Neural progenitor cell (in vitro differentiated cells): Measurements from ENCODE around the gene PTPN11. TPM values are rescaled to one million over a fixed set of nuclear protein-coding genes. Genes with fewer than 3 reads are reported as not detected.
"Not testable (repeated sequence)": the region's sequence is repeated elsewhere in the genome, so short reads cannot be mapped to it uniquely, and the experiment has no call there.

Experiments used
- DNase-seq: peaks from one replicate; pipeline ENCODE4 v3.0.0-alpha.2; 2016; ENCODE audit warnings: low spot score
- H2AFZ ChIP-seq: fragments of 200-600 bp; sonication (generic); replicated peaks from 2 replicates; pipeline ENCODE4 v1.6.1; 2016; ENCODE audit warnings: antibody characterized with exemption
- H3F3A ChIP-seq: fragments of 200-600 bp; sonication (generic); 2 replicates; pipeline ENCODE4 v1.6.1; 2016; ENCODE audit warnings: antibody characterized with exemption, low read depth
- H3K27ac ChIP-seq: fragments of 200-600 bp; sonication (generic); 2 replicates; pipeline ENCODE4 v1.5.1; 2016; ENCODE audit warnings: mild to moderate bottlenecking
- H3K27me3 ChIP-seq: fragments of 200-600 bp; sonication (generic); 2 replicates; pipeline ENCODE4 v1.6.1; 2016; ENCODE audit warnings: mild to moderate bottlenecking, moderate library complexity
- H3K36me3 ChIP-seq: fragments of 200-600 bp; sonication (generic); 2 replicates; pipeline ENCODE4 v1.5.1; 2016
- H3K4me1 ChIP-seq: fragments of 200-600 bp; sonication (generic); 2 replicates; pipeline ENCODE4 v1.6.1; 2016; ENCODE audit warnings: mixed run types
- H3K4me2 ChIP-seq: fragments of 200-600 bp; sonication (generic); 2 replicates; pipeline ENCODE4 v1.6.1; 2016
- H3K4me3 ChIP-seq: fragments of 200-600 bp; sonication (generic); 2 replicates; pipeline ENCODE4 v1.5.1; 2016
- H3K79me2 ChIP-seq: fragments of 200-600 bp; sonication (generic); 2 replicates; pipeline ENCODE4 v1.6.1; 2016; ENCODE audit warnings: low read depth
- H3K9ac ChIP-seq: fragments of 200-600 bp; sonication (generic); 2 replicates; pipeline ENCODE4 v1.6.1; 2016
- H3K9me3 ChIP-seq: fragments of 200-600 bp; sonication (generic); 2 replicates; pipeline ENCODE4 v1.5.1; 2016; ENCODE audit warnings: low read depth
- H4K20me1 ChIP-seq: fragments of 200-600 bp; sonication (generic); 2 replicates; pipeline ENCODE4 v1.6.1; 2016; ENCODE audit warnings: low read depth
- H3K27ac Mint-ChIP-seq: 3 replicates; pipeline ENCODE4 v1.8.0; 2021; ENCODE audit warnings: mixed read lengths
- H3K27me3 Mint-ChIP-seq: 2 replicates; pipeline ENCODE4 v1.8.0; 2022; ENCODE audit warnings: low read depth, mild to moderate bottlenecking, inconsistent platforms, moderate library complexity, mixed read lengths; ENCODE audit not compliant: insufficient read depth
- H3K36me3 Mint-ChIP-seq: 3 replicates; pipeline ENCODE4 v1.8.0; 2021; ENCODE audit warnings: mixed read lengths
- H3K4me1 Mint-ChIP-seq: 3 replicates; pipeline ENCODE4 v1.8.0; 2021; ENCODE audit warnings: mixed read lengths
- H3K4me3 Mint-ChIP-seq: 3 replicates; pipeline ENCODE4 v1.8.0; 2021; ENCODE audit warnings: mild to moderate bottlenecking, moderate library complexity, mixed read lengths
- H3K9me3 Mint-ChIP-seq: 3 replicates; pipeline ENCODE4 v1.8.0; 2020; ENCODE audit warnings: mixed read lengths
- EZH2 ChIP-seq: fragments of 200-600 bp; sonication (generic); IDR thresholded peaks from 2 replicates; pipeline ENCODE4 v1.6.1; 2017; ENCODE audit warnings: antibody characterized with exemption, mild to moderate bottlenecking, moderate library complexity
- EZH2phosphoT487 ChIP-seq: fragments of 200-600 bp; sonication (generic); IDR thresholded peaks from 2 replicates; pipeline ENCODE4 v1.6.1; 2017; ENCODE audit warnings: antibody characterized with exemption
- total RNA-seq: library from RNA; depleted of rRNA; stranded (reverse); fragments of >200 nt; gene quantifications from 2 replicates; pipeline ENCODE4 v1.2.3, GENCODE V29; 2015; ENCODE audit warnings: low replicate concordance
- TF ChIP-seq, protein P1 (sequence below): fragments of 200-600 bp; sonication (generic); IDR thresholded peaks from 2 replicates; pipeline ENCODE4 v1.5.1; 2017; ENCODE audit warnings: antibody characterized with exemption, mild to moderate bottlenecking

Gene PTPN11
- total RNA-seq, 1 donor from 2014 or later: 85.2 TPM

- H3K27ac Mint-ChIP-seq: no peak overlapping the region
- Histone ChIP-seq H2AFZ (no peak overlapping the region), H3K27me3 (no peaks in the 10 kb centered on the region), H3K36me3 (no peaks in the 10 kb centered on the region), H3K4me2 (no peak overlapping the region), H3K4me1 (peaks cover 7% of the 10 kb centered on the region), H3K9me3 (no peaks in the 10 kb centered on the region), H3K9ac (no peak overlapping the region), H3F3A (no peaks in the 10 kb centered on the region), H3K4me3 (no peak overlapping the region), H3K27ac (no peak overlapping the region), H3K79me2 (no peaks in the 10 kb centered on the region), H4K20me1 (no peaks in the 10 kb centered on the region)
- TF ChIP-seq, protein P1, sequence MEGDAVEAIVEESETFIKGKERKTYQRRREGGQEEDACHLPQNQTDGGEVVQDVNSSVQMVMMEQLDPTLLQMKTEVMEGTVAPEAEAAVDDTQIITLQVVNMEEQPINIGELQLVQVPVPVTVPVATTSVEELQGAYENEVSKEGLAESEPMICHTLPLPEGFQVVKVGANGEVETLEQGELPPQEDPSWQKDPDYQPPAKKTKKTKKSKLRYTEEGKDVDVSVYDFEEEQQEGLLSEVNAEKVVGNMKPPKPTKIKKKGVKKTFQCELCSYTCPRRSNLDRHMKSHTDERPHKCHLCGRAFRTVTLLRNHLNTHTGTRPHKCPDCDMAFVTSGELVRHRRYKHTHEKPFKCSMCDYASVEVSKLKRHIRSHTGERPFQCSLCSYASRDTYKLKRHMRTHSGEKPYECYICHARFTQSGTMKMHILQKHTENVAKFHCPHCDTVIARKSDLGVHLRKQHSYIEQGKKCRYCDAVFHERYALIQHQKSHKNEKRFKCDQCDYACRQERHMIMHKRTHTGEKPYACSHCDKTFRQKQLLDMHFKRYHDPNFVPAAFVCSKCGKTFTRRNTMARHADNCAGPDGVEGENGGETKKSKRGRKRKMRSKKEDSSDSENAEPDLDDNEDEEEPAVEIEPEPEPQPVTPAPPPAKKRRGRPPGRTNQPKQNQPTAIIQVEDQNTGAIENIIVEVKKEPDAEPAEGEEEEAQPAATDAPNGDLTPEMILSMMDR: no peak
- no peak for TF ChIP-seq EZH2
- no peak for TF ChIP-seq EZH2phosphoT487
- H3K27me3 Mint-ChIP-seq: no peaks in the 10 kb centered on the region
- H3K4me1 Mint-ChIP-seq: peaks cover 22% of the 10 kb centered on the region
- H3K4me3 Mint-ChIP-seq: no peak overlapping the region
- no peaks in the 10 kb centered on the region for H3K9me3 Mint-ChIP-seq
- no peaks in the 10 kb centered on the region for H3K36me3 Mint-ChIP-seq
- DNase-seq: no peak
These were observed 99.6 kb downstream of the PTPN11 start for GRCh38 chr12:112518365-112518735.

DNA sequence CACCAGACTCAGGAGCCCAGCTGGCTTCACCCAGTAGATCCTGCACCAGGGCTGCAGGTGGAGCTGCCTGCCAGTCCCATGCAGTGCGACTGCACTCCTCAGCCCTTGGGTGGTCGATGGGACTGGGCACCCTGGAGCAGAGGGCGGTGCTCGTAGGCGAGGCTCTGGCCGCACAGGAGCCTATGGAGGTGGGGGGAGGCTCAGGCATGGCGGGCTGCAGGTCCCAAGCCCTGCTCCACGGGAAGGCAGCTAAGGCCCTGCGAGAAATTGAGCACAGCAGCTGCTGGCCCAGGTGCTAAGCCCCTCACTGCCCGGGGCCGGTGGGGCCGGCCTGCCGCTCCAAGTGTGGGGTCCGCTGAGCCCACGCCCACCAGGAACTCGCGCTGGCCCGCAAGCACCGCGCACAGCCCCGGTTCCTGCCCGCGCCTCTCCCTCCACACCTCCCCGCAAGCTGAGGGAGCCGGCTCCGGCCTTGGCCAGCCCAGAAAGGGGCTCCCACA lies 101.1 kb downstream of the PTPN11 start:
- not testable (repeated sequence) for H2AFZ ChIP-seq, H3K4me2 ChIP-seq, DNase-seq, H3K36me3 ChIP-seq, H3K4me1 ChIP-seq, H4K20me1 ChIP-seq, H3F3A ChIP-seq, H3K27ac ChIP-seq, H3K4me3 ChIP-seq, H3K9me3 Mint-ChIP-seq, H3K9me3 ChIP-seq, H3K27me3 Mint-ChIP-seq, H3K36me3 Mint-ChIP-seq, H3K4me3 Mint-ChIP-seq, H3K79me2 ChIP-seq, H3K27me3 ChIP-seq, H3K9ac ChIP-seq, H3K27ac Mint-ChIP-seq
- peaks cover 18% of the 10 kb centered on the region for H3K4me1 Mint-ChIP-seq

DNA sequence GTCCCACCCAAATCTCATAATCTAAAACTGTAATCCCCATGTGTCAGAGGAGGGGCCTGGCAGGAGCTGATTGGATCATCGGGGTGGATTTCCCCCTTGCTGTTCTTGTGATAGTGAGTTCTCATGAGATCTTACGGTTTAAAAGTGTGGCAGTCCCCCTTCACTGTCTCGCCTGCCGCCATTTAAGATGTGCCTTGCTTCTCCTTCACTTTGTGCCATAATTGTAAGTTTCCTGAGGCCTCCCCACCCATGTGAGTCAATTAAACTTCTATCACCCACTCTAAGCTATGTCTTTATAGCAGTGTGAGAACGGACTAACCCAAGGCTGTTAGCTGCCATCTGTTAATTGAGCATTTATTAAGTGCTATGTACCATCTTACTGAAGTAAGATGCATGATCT lies 105.1 kb downstream of the PTPN11 start:
- Histone ChIP-seq H3K27me3 (no peaks in the 10 kb centered on the region), H3K27ac (no peak overlapping the region), H4K20me1 (no peaks in the 10 kb centered on the region), H3K9ac (no peak overlapping the region), H3K4me3 (no peak overlapping the region), H3F3A (no peaks in the 10 kb centered on the region), H3K36me3 (no peaks in the 10 kb centered on the region), H3K4me1 (peaks cover under 1% of the 10 kb centered on the region), H2AFZ (no peak overlapping the region), H3K4me2 (no peak overlapping the region), H3K9me3 (no peaks in the 10 kb centered on the region), H3K79me2 (no peaks in the 10 kb centered on the region)
- H3K4me1 Mint-ChIP-seq: no peaks in the 10 kb centered on the region
- no peak for DNase-seq
- peaks cover 2% of the 10 kb centered on the region for H3K27me3 Mint-ChIP-seq
- no peak overlapping the region for H3K4me3 Mint-ChIP-seq
- no peak overlapping the region for H3K27ac Mint-ChIP-seq
- no peaks in the 10 kb centered on the region for H3K9me3 Mint-ChIP-seq
- TF ChIP-seq EZH2 (no peak), EZH2phosphoT487 (no peak)
- TF ChIP-seq, protein P1: no peak
- H3K36me3 Mint-ChIP-seq: no peaks in the 10 kb centered on the region

GRCh38 chr12:112524269-112524668 lies 105.5 kb downstream of the PTPN11 start:
- no peak overlapping the region for H3K4me3 Mint-ChIP-seq
- no peak overlapping the region for H2AFZ ChIP-seq
- H3K9ac ChIP-seq: no peak overlapping the region

More at GRCh38 chr12:112524269-112524668, 105.5 kb downstream of the PTPN11 start:
- no peak overlapping the region for H3K27ac ChIP-seq
- DNase-seq: no peak
- H3K27ac Mint-ChIP-seq: no peak overlapping the region
- no peaks in the 10 kb centered on the region for H3K4me1 Mint-ChIP-seq
- no peak for TF ChIP-seq EZH2
- TF ChIP-seq, protein P1: no peak
- TF ChIP-seq EZH2phosphoT487: no peak
- no peaks in the 10 kb centered on the region for H3K36me3 ChIP-seq
- no peaks in the 10 kb centered on the region for H4K20me1 ChIP-seq
- no peaks in the 10 kb centered on the region for H3K79me2 ChIP-seq
- H3K9me3 Mint-ChIP-seq: no peaks in the 10 kb centered on the region
- no peak overlapping the region for H3K4me3 ChIP-seq
- no peaks in the 10 kb centered on the region for H3K4me1 ChIP-seq
- no peaks in the 10 kb centered on the region for H3K27me3 ChIP-seq
- H3K9me3 ChIP-seq: no peaks in the 10 kb centered on the region
- H3K27me3 Mint-ChIP-seq: peaks cover 2% of the 10 kb centered on the region
- H3K36me3 Mint-ChIP-seq: no peaks in the 10 kb centered on the region
- no peak overlapping the region for H3K4me2 ChIP-seq
- H3F3A ChIP-seq: no peaks in the 10 kb centered on the region
